Measurements from ENCODE around the gene CDK5RAP2.

CDK5RAP2 gene

GRCh38 chr9:120383611-120383998 is 196.4 kb downstream of the CDK5RAP2 start:
- no peak for DNase-seq (ENCODE audit: low read depth, low spot score)
- no peaks in the 10 kb centered on the region for H3K36me3 ChIP-seq (ENCODE audit: insufficient read depth, low read length)
- H3K27ac ChIP-seq = no peak overlapping the region
- no peak overlapping the region for H3K4me3 ChIP-seq
- TF ChIP-seq EZH2 (IDR thresholded peaks at IDR 0.05) = no peak
- no peak for TF ChIP-seq FOXP2 (optimal IDR thresholded peaks at IDR 0.05; ENCODE audit: control extremely low read depth, extremely low read length, insufficient read depth)
- TF ChIP-seq POLR2AphosphoS5 (IDR thresholded peaks at IDR 0.05; ENCODE audit: borderline replicate concordance, low read depth, low read length) = no peak
- H3K9ac ChIP-seq (ENCODE audit: insufficient read length) = no peak overlapping the region
- H3K9me3 ChIP-seq (ENCODE audit: low read depth, low read length) = no peaks in the 10 kb centered on the region

- Histone ChIP-seq H3K9ac (ENCODE audit: insufficient read length) (no peak overlapping the region), H3K36me3 (ENCODE audit: insufficient read depth, low read length) (no peaks in the 10 kb centered on the region), H3K9me3 (ENCODE audit: low read depth, low read length) (no peaks in the 10 kb centered on the region), H3K27ac (no peak overlapping the region), H3K4me3 (no peak overlapping the region)
- TF ChIP-seq FOXP2 (optimal IDR thresholded peaks at IDR 0.05; ENCODE audit: control extremely low read depth, extremely low read length, insufficient read depth) = no peak
- TF ChIP-seq POLR2AphosphoS5 (IDR thresholded peaks at IDR 0.05; ENCODE audit: borderline replicate concordance, low read depth, low read length) = no peak
- TF ChIP-seq EZH2 (IDR thresholded peaks at IDR 0.05) = no peak
- no peak for DNase-seq (ENCODE audit: low read depth, low spot score)
These were observed 197.5 kb downstream of the CDK5RAP2 start for GRCh38 chr9:120382453-120382852.

GRCh38 chr9:120381839-120382238 is 198.1 kb downstream of the CDK5RAP2 start:
- no peak for DNase-seq (ENCODE audit: low read depth, low spot score)
- Histone ChIP-seq H3K27ac (no peak overlapping the region), H3K9ac (ENCODE audit: insufficient read length) (no peak overlapping the region), H3K9me3 (ENCODE audit: low read depth, low read length) (no peaks in the 10 kb centered on the region), H3K36me3 (ENCODE audit: insufficient read depth, low read length) (no peaks in the 10 kb centered on the region), H3K4me3 (no peak overlapping the region)
- TF ChIP-seq POLR2AphosphoS5 (IDR thresholded peaks at IDR 0.05; ENCODE audit: borderline replicate concordance, low read depth, low read length) (no peak), EZH2 (IDR thresholded peaks at IDR 0.05) (no peak), FOXP2 (optimal IDR thresholded peaks at IDR 0.05; ENCODE audit: control extremely low read depth, extremely low read length, insufficient read depth) (no peak)

- H3K9ac ChIP-seq (ENCODE audit: insufficient read length) = no peak overlapping the region
- DNase-seq (ENCODE audit: low read depth, low spot score) = no peak
- H3K27ac ChIP-seq = no peak overlapping the region
- no peak for TF ChIP-seq FOXP2 (optimal IDR thresholded peaks at IDR 0.05; ENCODE audit: control extremely low read depth, extremely low read length, insufficient read depth)
- no peak for TF ChIP-seq EZH2 (IDR thresholded peaks at IDR 0.05)
- no peak for TF ChIP-seq POLR2AphosphoS5 (IDR thresholded peaks at IDR 0.05; ENCODE audit: borderline replicate concordance, low read depth, low read length)
- no peaks in the 10 kb centered on the region for H3K36me3 ChIP-seq (ENCODE audit: insufficient read depth, low read length)
- no peak overlapping the region for H3K4me3 ChIP-seq
- H3K9me3 ChIP-seq (ENCODE audit: low read depth, low read length) = no peaks in the 10 kb centered on the region
These were observed 200.4 kb downstream of the CDK5RAP2 start for GRCh38 chr9:120379611-120380010.

- no peak overlapping the region for H3K4me3 ChIP-seq
- H3K27ac ChIP-seq = no peak overlapping the region
- no peaks in the 10 kb centered on the region for H3K36me3 ChIP-seq (ENCODE audit: insufficient read depth, low read length)
- H3K9ac ChIP-seq (ENCODE audit: insufficient read length) = no peak overlapping the region
- no peak for TF ChIP-seq POLR2AphosphoS5 (IDR thresholded peaks at IDR 0.05; ENCODE audit: borderline replicate concordance, low read depth, low read length)
- no peak for TF ChIP-seq FOXP2 (optimal IDR thresholded peaks at IDR 0.05; ENCODE audit: control extremely low read depth, extremely low read length, insufficient read depth)
- no peak for TF ChIP-seq EZH2 (IDR thresholded peaks at IDR 0.05)
- H3K9me3 ChIP-seq (ENCODE audit: low read depth, low read length) = no peaks in the 10 kb centered on the region
- DNase-seq (ENCODE audit: low read depth, low spot score) = no peak
These were observed 201.3 kb downstream of the CDK5RAP2 start for GRCh38 chr9:120378680-120379079.

- Histone ChIP-seq H3K36me3 (ENCODE audit: insufficient read depth, low read length) (no peaks in the 10 kb centered on the region), H3K9me3 (ENCODE audit: low read depth, low read length) (no peaks in the 10 kb centered on the region), H3K9ac (ENCODE audit: insufficient read length) (no peak overlapping the region), H3K4me3 (no peak overlapping the region), H3K27ac (no peak overlapping the region)
- TF ChIP-seq EZH2 (IDR thresholded peaks at IDR 0.05) (no peak), FOXP2 (optimal IDR thresholded peaks at IDR 0.05; ENCODE audit: control extremely low read depth, extremely low read length, insufficient read depth) (no peak), POLR2AphosphoS5 (IDR thresholded peaks at IDR 0.05; ENCODE audit: borderline replicate concordance, low read depth, low read length) (no peak)
- DNase-seq (ENCODE audit: low read depth, low spot score) = no peak
These were observed 202.5 kb downstream of the CDK5RAP2 start for GRCh38 chr9:120377268-120378159.

- Histone ChIP-seq H3K4me3 (no peak overlapping the region), H3K36me3 (ENCODE audit: insufficient read depth, low read length) (no peaks in the 10 kb centered on the region), H3K27ac (no peak overlapping the region), H3K9me3 (ENCODE audit: low read depth, low read length) (no peaks in the 10 kb centered on the region), H3K9ac (ENCODE audit: insufficient read length) (no peak overlapping the region)
- DNase-seq (ENCODE audit: low read depth, low spot score) = no peak
- TF ChIP-seq POLR2AphosphoS5 (IDR thresholded peaks at IDR 0.05; ENCODE audit: borderline replicate concordance, low read depth, low read length) (no peak), FOXP2 (optimal IDR thresholded peaks at IDR 0.05; ENCODE audit: control extremely low read depth, extremely low read length, insufficient read depth) (no peak), EZH2 (IDR thresholded peaks at IDR 0.05) (no peak)
These were observed 203.9 kb downstream of the CDK5RAP2 start for GRCh38 chr9:120376101-120376500.

- no peak overlapping the region for H3K27ac ChIP-seq
- H3K4me3 ChIP-seq = no peak overlapping the region
- no peak overlapping the region for H3K9ac ChIP-seq (ENCODE audit: insufficient read length)
- DNase-seq (ENCODE audit: low read depth, low spot score) = no peak
- TF ChIP-seq FOXP2 (optimal IDR thresholded peaks at IDR 0.05; ENCODE audit: control extremely low read depth, extremely low read length, insufficient read depth) = no peak
- no peak for TF ChIP-seq POLR2AphosphoS5 (IDR thresholded peaks at IDR 0.05; ENCODE audit: borderline replicate concordance, low read depth, low read length)
- no peak for TF ChIP-seq EZH2 (IDR thresholded peaks at IDR 0.05)
- no peaks in the 10 kb centered on the region for H3K9me3 ChIP-seq (ENCODE audit: low read depth, low read length)
- no peaks in the 10 kb centered on the region for H3K36me3 ChIP-seq (ENCODE audit: insufficient read depth, low read length)
These were observed 204.7 kb downstream of the CDK5RAP2 start for GRCh38 chr9:120375316-120375715.
